ENCODE measurements around the gene APOBEC2.
A peak's percentile ranks its signal among the peaks of the same experiment; 100 is the strongest.

Gene APOBEC2

GRCh38 chr6:41058783-41059181, 5.8 kb downstream of the APOBEC2 start:
- DNase-seq (ENCODE audit: low read depth in 1 of 2, low spot score in 1 of 2): no peak

DNA sequence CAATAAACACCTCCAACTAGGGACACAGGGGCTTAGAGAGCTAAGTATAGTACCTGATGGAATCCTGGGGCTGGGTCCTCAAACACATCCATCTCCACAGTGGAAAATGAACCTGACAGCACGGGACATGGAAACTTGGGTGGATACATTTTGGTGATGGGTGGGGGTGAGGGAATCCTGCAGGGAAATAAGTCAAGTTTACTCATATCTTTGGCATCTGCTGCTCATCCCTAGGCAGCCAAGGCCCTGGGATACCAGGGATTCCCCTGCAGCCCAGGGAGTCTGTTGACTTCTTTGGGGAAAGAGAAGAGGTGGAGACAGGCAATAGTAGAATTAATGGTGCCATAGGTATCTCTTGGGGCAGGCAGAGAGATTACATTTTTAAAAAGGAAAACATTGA, 6.6 kb downstream of the APOBEC2 start:
- no peak for DNase-seq (ENCODE audit: low read depth in 1 of 2, low spot score in 1 of 2)

- DNase-seq (ENCODE audit: low read depth in 1 of 2, low spot score in 1 of 2): no peak
Observed at GRCh38 chr6:41061196-41061726, 8.3 kb downstream of the APOBEC2 start.

DNA sequence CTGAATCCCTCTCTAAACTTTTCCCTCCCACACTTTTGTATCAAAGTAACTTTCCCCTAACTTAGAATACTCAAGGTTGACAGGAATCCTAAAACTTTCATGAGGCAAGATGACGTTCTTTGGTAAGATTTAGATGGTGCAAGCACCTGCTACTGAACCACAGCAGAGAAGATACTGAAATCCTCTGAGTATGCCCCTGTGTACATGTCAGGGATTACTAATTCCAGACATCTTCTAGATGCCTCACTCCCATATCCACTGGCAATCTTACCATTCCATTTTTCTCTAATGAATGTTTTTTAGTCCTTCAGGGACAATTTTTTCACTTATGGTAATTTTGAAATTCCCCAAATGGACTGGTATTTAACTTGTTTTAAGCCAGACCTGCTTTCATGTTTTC, 9.1 kb downstream of the APOBEC2 start:
- DNase-seq (ENCODE audit: low read depth in 1 of 2, low spot score in 1 of 2): no peak

- no peak for DNase-seq (ENCODE audit: low read depth in 1 of 2, low spot score in 1 of 2)
Observed at GRCh38 chr6:41063884-41064285, 10.9 kb downstream of the APOBEC2 start.

DNA sequence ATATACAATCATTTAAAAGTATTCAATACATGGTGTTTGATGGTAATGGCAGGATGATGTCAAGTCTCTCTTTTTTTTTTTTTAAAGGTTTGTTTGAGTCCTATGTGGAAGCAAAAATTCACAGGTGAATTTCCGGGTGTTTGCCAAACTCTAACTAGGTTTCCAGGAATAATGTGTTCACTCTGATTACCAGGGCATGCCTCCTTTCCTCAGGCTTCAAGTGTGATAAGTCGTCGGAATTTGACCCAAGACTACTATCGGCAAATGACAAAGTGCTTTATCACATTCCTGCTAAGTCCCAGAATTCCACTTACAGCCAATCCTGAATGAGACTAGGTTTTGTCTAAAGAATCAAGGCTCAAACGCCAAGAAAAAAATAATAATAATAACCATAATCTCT, 11.8 kb downstream of the APOBEC2 start:
- no peak for DNase-seq (ENCODE audit: low read depth in 1 of 2, low spot score in 1 of 2)

- DNase-seq (ENCODE audit: low read depth in 1 of 2, low spot score in 1 of 2): no peak
Observed at GRCh38 chr6:41065550-41066026, 12.6 kb downstream of the APOBEC2 start.

DNA sequence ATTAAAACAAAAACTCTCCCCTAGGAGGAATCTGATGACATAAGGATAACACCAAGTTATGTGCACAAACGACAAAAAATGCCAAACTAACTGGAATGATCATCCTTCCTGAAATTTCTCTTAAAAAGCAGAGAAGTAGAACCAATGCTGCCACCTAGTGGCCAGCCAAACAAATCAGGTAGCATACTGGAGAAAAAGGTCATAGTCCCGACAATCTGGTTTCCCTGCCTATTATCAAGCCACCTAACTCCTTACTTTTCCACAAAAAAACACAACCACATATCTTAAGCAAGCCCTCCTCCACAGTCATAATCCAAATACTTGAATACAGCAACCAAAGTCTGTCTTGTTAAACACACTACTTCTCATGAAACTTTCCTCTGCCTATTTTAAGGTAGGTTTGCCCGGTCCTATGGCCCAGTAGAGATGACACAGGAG, 13.9 kb downstream of the APOBEC2 start:
- DNase-seq (ENCODE audit: low read depth in 1 of 2, low spot score in 1 of 2): peak; percentile 22 to 31

DNA sequence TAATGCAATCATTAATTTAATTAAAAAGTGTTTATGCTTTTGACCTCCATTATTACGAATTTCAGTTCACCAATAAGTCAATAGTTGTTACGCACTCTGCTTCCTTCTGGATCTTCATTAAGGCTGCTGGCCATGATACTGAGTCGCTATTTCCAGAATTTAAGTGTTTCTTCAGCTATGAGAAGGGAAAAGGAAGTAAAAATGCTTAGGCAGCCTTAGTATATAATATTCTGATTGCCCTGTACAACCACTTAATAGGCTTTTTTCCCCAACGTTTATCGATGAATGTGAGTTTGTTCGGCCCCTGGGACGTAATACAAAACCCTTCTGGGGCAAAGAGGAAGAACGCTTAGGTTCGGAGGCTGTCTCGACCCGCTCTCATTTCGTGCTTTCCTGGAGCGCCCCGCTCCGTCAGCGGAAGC, 18.5 kb downstream of the APOBEC2 start:
- peak in 1 of 2 donors; percentile 50 for DNase-seq (ENCODE audit: low read depth in 1 of 2, low spot score in 1 of 2)

- DNase-seq (ENCODE audit: low read depth in 1 of 2, low spot score in 1 of 2): peak; percentile 99 to 100
Observed at GRCh38 chr6:41071923-41072835, 19.2 kb downstream of the APOBEC2 start, which contains the start of gene OARD1. Gene OARD1 (minus strand): TSS chr6:41072356. CDS start chr6:41071634, 722 bp downstream.

DNA sequence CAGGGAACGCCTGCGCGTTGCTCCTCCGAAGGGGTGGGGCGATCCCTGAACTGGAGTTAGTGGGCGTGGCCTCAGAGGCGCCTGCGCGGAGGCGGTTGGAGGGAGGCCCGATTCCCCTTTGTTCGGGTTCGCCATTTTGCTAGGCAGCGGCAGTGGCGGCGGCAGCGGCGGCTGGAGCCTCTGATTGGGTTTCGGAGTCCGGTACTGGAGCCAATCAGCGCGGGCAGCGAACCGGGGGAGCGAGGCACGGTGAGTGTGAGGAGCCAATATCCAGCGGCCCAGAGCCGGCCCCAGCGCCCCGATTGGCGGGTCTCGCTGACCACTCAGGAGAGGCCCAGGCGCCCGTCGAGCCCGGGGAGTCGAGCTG, 19.8 kb downstream of the APOBEC2 start, which contains the start of gene NFYA:
NFYA (plus strand) TSS at position 139 of the 367 bp plus-strand sequence. CDS start 6,116 bp downstream, outside the sequence.
- peak in 1 of 2 donors; percentile 99 for DNase-seq (ENCODE audit: low read depth in 1 of 2, low spot score in 1 of 2)

DNA sequence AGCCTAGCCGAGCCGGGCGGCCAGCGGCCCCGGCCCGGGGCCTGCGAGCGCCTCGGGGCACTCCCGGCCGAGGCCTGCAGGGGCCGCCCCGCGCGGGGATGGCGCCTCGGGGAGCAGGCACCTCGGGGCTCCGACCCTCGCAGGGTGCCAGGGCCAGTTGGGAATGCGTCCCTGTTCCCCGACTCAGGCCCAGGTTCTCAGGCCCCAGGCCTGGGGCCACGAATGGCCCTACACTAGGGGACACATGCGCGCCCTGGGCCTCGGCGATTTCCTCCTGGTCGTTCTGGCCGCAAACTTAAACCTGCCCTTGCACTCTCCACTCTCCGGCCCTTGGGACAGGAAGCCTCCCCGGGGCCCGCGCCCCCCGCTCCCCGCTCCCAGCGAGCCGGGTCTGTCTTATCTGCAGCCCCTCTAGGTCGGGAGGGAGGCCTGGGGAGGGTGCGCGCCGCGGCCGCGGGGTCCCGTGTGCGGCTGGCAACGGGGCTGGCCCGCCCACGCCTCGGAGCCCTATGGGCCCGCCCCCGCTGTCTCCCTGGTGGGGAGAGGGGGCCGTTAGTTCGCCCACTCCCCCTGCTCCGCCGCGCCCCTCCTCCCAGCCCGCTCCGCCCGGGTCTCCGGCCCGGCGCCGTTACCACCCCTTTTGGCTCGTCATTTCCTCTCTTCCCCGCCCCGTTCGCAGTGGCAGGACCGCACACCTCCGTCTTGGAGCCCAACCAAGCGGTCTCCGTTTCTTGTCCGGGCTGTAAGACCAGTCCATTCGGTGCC, 20.4 kb downstream of the APOBEC2 start:
- peak; percentile 63 to 69 for DNase-seq (ENCODE audit: low read depth in 1 of 2, low spot score in 1 of 2)

GRCh38 chr6:41073968-41074691, 21.1 kb downstream of the APOBEC2 start:
- DNase-seq (ENCODE audit: low read depth in 1 of 2, low spot score in 1 of 2): no peak

- no peak for DNase-seq (ENCODE audit: low read depth in 1 of 2, low spot score in 1 of 2)
Observed at GRCh38 chr6:41074692-41075436, 21.9 kb downstream of the APOBEC2 start.

DNA sequence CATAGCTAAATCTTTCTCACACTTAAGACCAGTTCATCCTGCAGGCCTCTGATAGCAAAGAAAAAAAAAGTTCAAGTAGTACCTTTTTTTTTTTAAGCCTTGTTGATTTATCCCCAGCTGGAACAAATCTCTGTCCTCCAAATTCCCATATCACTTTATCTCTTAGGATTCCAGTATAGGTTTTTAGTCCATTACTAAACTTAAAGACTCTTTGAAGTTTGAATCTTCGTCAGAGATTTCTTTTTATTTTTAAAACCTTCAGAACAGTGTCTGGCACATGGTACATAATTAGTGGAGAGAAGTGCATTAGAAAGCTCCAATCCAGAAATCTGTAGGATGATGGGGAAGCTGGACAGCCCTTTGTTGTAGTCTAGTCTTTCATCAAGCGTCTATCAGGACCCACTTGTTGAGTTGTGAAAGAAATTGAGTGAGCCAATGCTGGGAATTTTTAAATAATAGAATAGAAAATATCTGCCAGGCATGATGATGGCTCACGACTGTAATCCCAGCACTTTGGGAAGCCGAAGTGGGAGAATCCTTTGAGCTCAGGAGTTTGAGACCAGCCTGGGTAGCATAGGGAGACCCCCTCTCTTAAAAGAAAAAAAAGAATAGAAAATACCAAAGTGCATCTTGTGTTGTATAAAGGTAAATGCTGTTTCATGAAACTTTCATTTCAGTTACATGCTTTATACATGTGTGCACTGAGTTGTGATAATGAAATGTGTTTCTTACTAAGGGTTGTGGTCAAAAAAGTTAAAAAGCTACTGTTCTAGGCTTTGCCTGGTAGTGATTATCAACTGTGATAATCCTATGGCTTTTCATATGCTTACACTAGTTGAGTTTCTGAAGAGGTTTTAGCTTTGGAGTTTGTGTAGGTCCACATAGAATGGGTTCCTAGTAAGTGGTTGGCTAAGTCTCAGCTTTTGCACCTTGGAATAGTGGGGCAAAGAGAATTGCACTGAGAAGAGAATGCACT, 22.9 kb downstream of the APOBEC2 start:
- no peak for DNase-seq (ENCODE audit: low read depth in 1 of 2, low spot score in 1 of 2)

- no peak for DNase-seq (ENCODE audit: low read depth in 1 of 2, low spot score in 1 of 2)
Observed at GRCh38 chr6:41077536-41077935, 24.5 kb downstream of the APOBEC2 start.

- DNase-seq (ENCODE audit: low read depth in 1 of 2, low spot score in 1 of 2): no peak
Observed at GRCh38 chr6:41078101-41078500, 25.1 kb downstream of the APOBEC2 start.

- no peak for DNase-seq (ENCODE audit: low read depth in 1 of 2, low spot score in 1 of 2)
Observed at GRCh38 chr6:41079080-41079479, 26.1 kb downstream of the APOBEC2 start.

DNA sequence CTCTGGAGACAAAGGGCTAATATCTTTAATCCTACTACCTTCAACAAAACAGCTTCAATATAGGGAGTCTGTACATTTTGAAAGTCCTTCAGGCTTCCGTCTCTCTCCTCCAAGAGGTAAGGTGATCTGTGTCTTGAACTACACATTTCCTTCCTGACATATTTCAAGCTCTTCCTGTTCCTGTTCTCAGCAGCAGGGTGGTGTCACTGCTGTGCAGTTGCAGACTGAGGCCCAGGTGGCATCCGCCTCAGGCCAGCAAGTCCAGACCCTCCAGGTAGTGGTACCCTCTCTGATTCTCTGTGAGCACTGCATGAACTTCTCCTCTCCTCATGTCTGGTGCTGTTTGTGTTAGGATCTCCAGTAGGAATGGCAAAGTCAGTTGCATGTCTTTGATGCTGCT, 27.6 kb downstream of the APOBEC2 start:
- no peak for DNase-seq (ENCODE audit: low read depth in 1 of 2, low spot score in 1 of 2)

Measured in stimulated activated CD4-positive, alpha-beta T cell treated with anti-CD3 and anti-CD28 coated beads, Interleukin-15, amount 100 ng/mL, for 1 hour (primary cell).